ENCODE data around the gene GRSF1. TPM values are rescaled to one million over a fixed set of nuclear protein-coding genes. Genes with fewer than 3 reads are reported as not detected.

GRSF1 gene
- total RNA-seq, 1 donor from 2014 or later: 112 TPM

DNA sequence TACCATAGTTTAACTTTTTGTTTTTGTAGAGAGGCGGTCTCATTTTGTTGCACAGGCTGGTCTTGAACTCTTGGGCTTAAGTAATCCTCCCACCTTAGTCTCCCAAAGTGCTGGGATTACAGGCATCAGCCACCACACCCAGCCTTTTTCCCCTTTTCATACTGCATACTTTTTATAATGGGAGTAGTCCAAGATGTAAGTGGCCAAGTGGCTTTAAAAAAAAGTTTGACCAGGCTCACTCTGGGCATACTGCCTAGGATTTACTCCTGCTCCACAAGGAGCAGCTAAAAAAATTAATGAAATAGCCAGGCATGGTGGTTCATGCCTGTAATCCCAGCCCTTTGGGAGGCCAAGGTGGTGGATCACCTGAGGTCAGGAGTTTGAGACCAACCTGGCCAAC lies 6.0 kb downstream of the GRSF1 start:
- H3K4me2 ChIP-seq (ENCODE audit: low read length): no peak overlapping the region
- no peak overlapping the region for H2AFZ ChIP-seq (ENCODE audit: low read depth, low read length)
- TF ChIP-seq, protein P1, sequence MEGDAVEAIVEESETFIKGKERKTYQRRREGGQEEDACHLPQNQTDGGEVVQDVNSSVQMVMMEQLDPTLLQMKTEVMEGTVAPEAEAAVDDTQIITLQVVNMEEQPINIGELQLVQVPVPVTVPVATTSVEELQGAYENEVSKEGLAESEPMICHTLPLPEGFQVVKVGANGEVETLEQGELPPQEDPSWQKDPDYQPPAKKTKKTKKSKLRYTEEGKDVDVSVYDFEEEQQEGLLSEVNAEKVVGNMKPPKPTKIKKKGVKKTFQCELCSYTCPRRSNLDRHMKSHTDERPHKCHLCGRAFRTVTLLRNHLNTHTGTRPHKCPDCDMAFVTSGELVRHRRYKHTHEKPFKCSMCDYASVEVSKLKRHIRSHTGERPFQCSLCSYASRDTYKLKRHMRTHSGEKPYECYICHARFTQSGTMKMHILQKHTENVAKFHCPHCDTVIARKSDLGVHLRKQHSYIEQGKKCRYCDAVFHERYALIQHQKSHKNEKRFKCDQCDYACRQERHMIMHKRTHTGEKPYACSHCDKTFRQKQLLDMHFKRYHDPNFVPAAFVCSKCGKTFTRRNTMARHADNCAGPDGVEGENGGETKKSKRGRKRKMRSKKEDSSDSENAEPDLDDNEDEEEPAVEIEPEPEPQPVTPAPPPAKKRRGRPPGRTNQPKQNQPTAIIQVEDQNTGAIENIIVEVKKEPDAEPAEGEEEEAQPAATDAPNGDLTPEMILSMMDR (IDR thresholded peaks at IDR 0.05; ENCODE audit: insufficient read depth, low read depth, low read length): no peak
- TF ChIP-seq EZH2 (IDR thresholded peaks at IDR 0.05; ENCODE audit: insufficient read depth, low read length): no peak
- DNase-seq (ENCODE audit: low read depth) (peak; percentile 19), FAIRE-seq (no peak)
- Mint-ChIP-seq H3K27ac (ENCODE audit: unreplicated experiment) (no peak overlapping the region), H3K9me3 (ENCODE audit: unreplicated experiment) (no peaks in the 10 kb centered on the region), H3K27me3 (ENCODE audit: low read depth, unreplicated experiment) (no peaks in the 10 kb centered on the region), H3K4me1 (ENCODE audit: low read depth, unreplicated experiment) (peaks cover 9% of the 10 kb centered on the region), H3K36me3 (ENCODE audit: low read depth, unreplicated experiment) (peaks cover 6% of the 10 kb centered on the region), H3K4me3 (ENCODE audit: unreplicated experiment) (no peak overlapping the region)
- peaks cover 48% of the 10 kb centered on the region for H3K36me3 ChIP-seq (ENCODE audit: insufficient read depth, low read length)
- H4K20me1 ChIP-seq (ENCODE audit: insufficient read depth, low read length): peaks cover 72% of the 10 kb centered on the region
- no peaks in the 10 kb centered on the region for H3K4me1 ChIP-seq (ENCODE audit: insufficient read depth, low read length)
- no peak overlapping the region for H3K27ac ChIP-seq (ENCODE audit: low read depth, low read length)
- H3K4me3 ChIP-seq (ENCODE audit: insufficient read depth, low read depth, low read length): no peak overlapping the region
- H3K9me3 ChIP-seq (ENCODE audit: insufficient read depth, low read depth, low read length): no peaks in the 10 kb centered on the region
- H3K79me2 ChIP-seq (ENCODE audit: insufficient read depth, low read length): peaks cover 76% of the 10 kb centered on the region
- H3K27me3 ChIP-seq (ENCODE audit: insufficient read depth, low read length): no peaks in the 10 kb centered on the region
- no peak overlapping the region for H3K9ac ChIP-seq (ENCODE audit: low read length)

DNA sequence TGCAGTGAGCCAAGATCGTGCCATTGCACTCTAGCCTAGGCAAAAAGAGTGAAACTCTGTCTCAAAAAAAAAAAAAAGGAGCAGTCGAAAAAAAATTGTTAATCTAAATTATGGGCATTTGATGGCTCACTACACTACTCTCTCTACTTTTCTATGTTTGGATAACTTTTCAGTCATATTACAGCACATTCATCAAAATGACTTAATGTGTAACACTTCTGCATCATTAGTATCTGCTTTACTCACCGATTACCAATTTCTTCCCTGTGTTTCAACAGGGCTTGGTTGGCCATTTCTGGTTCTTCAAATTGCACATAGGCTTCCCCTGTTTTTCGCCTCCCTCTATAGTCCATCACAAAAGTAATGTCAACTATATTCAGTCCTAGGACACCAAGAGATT lies 8.4 kb downstream of the GRSF1 start:
- no peak overlapping the region for H3K27ac Mint-ChIP-seq (ENCODE audit: unreplicated experiment)
- H3K4me1 Mint-ChIP-seq (ENCODE audit: low read depth, unreplicated experiment): peaks cover 3% of the 10 kb centered on the region
- no peak overlapping the region for H2AFZ ChIP-seq (ENCODE audit: low read depth, low read length)
- no peak overlapping the region for H3K4me2 ChIP-seq (ENCODE audit: low read length)
- no peaks in the 10 kb centered on the region for H3K27me3 ChIP-seq (ENCODE audit: insufficient read depth, low read length)
- FAIRE-seq (no peak), DNase-seq (ENCODE audit: low read depth) (no peak)
- no peaks in the 10 kb centered on the region for H3K27me3 Mint-ChIP-seq (ENCODE audit: low read depth, unreplicated experiment)
- no peaks in the 10 kb centered on the region for H3K9me3 ChIP-seq (ENCODE audit: insufficient read depth, low read depth, low read length)
- peaks cover 53% of the 10 kb centered on the region for H3K79me2 ChIP-seq (ENCODE audit: insufficient read depth, low read length)
- no peak overlapping the region for H3K9ac ChIP-seq (ENCODE audit: low read length)
- peaks cover 4% of the 10 kb centered on the region for H3K36me3 Mint-ChIP-seq (ENCODE audit: low read depth, unreplicated experiment)
- TF ChIP-seq, protein P1 (IDR thresholded peaks at IDR 0.05; ENCODE audit: insufficient read depth, low read depth, low read length): no peak
- TF ChIP-seq EZH2 (IDR thresholded peaks at IDR 0.05; ENCODE audit: insufficient read depth, low read length): no peak
- no peaks in the 10 kb centered on the region for H3K4me1 ChIP-seq (ENCODE audit: insufficient read depth, low read length)
- peaks cover 53% of the 10 kb centered on the region for H3K36me3 ChIP-seq (ENCODE audit: insufficient read depth, low read length)
- H3K9me3 Mint-ChIP-seq (ENCODE audit: unreplicated experiment): no peaks in the 10 kb centered on the region
- H3K4me3 ChIP-seq (ENCODE audit: insufficient read depth, low read depth, low read length): no peak overlapping the region
- H3K4me3 Mint-ChIP-seq (ENCODE audit: unreplicated experiment): no peak overlapping the region
- H4K20me1 ChIP-seq (ENCODE audit: insufficient read depth, low read length): peaks cover 50% of the 10 kb centered on the region
- H3K27ac ChIP-seq (ENCODE audit: low read depth, low read length): no peak overlapping the region

DNA sequence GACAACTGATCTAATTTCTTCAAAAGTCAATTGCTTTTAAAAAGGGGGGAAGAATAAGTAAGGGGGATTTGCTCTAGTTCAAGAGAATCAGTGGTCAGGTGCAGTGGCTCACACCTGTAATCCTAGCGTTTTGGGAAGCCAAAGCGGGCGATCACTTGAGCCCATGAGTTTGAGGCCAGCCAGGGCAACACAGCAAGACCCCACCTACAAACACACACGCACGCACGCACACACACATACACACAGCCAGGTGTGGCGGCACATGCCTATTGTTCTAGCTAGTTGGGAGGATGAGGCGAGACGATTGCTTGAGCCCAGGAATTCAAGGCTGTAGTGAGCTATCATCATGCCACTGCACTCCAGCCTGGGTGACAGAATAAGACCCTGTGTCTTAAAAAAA lies 9.6 kb downstream of the GRSF1 start:
- DNase-seq (ENCODE audit: low read depth) (no peak), FAIRE-seq (no peak)
- TF ChIP-seq, protein P1 (IDR thresholded peaks at IDR 0.05; ENCODE audit: insufficient read depth, low read depth, low read length): no peak
- TF ChIP-seq EZH2 (IDR thresholded peaks at IDR 0.05; ENCODE audit: insufficient read depth, low read length): no peak
- H3K4me2 ChIP-seq (ENCODE audit: low read length): no peak overlapping the region
- H3K9ac ChIP-seq (ENCODE audit: low read length): no peak overlapping the region
- H3K4me3 ChIP-seq (ENCODE audit: insufficient read depth, low read depth, low read length): no peak overlapping the region
- H3K36me3 ChIP-seq (ENCODE audit: insufficient read depth, low read length): peaks cover 59% of the 10 kb centered on the region
- H3K79me2 ChIP-seq (ENCODE audit: insufficient read depth, low read length): peaks cover 41% of the 10 kb centered on the region
- no peaks in the 10 kb centered on the region for H3K9me3 ChIP-seq (ENCODE audit: insufficient read depth, low read depth, low read length)
- no peaks in the 10 kb centered on the region for H3K4me1 ChIP-seq (ENCODE audit: insufficient read depth, low read length)
- Mint-ChIP-seq H3K36me3 (ENCODE audit: low read depth, unreplicated experiment) (peaks cover 8% of the 10 kb centered on the region), H3K27me3 (ENCODE audit: low read depth, unreplicated experiment) (no peaks in the 10 kb centered on the region), H3K4me1 (ENCODE audit: low read depth, unreplicated experiment) (no peaks in the 10 kb centered on the region), H3K27ac (ENCODE audit: unreplicated experiment) (no peak overlapping the region), H3K9me3 (ENCODE audit: unreplicated experiment) (no peaks in the 10 kb centered on the region), H3K4me3 (ENCODE audit: unreplicated experiment) (peak overlapping the region; percentile 20)
- H3K27ac ChIP-seq (ENCODE audit: low read depth, low read length): no peak overlapping the region
- H2AFZ ChIP-seq (ENCODE audit: low read depth, low read length): no peak overlapping the region
- peaks cover 40% of the 10 kb centered on the region for H4K20me1 ChIP-seq (ENCODE audit: insufficient read depth, low read length)
- H3K27me3 ChIP-seq (ENCODE audit: insufficient read depth, low read length): no peaks in the 10 kb centered on the region
